ENCODE results near the gene PLXNA4.

PLXNA4 gene

GRCh38 chr7:132121987-132122386 is 454.3 kb downstream of the PLXNA4 start:
- Histone ChIP-seq H3K4me3 (ENCODE audit: low read depth, low read length, poor library complexity, severe bottlenecking) (no peak overlapping the region), H3K27ac (ENCODE audit: low read depth, low read length, poor library complexity, severe bottlenecking) (no peak overlapping the region), H3K36me3 (ENCODE audit: insufficient read depth, low read length) (no peaks in the 10 kb centered on the region), H3F3A (ENCODE audit: insufficient read depth, low read length) (no peaks in the 10 kb centered on the region), H4K20me1 (ENCODE audit: insufficient read depth, low read length) (no peaks in the 10 kb centered on the region), H3K9ac (ENCODE audit: low read length) (no peak overlapping the region), H3K9me3 (ENCODE audit: low read length) (no peaks in the 10 kb centered on the region), H3K4me2 (ENCODE audit: low read length) (no peak overlapping the region), H3K79me2 (ENCODE audit: insufficient read depth, low read length) (no peaks in the 10 kb centered on the region), H3K4me1 (ENCODE audit: insufficient read depth, low read length, severe bottlenecking) (no peaks in the 10 kb centered on the region), H2AFZ (ENCODE audit: low read length) (no peak overlapping the region), H3K27me3 (ENCODE audit: insufficient read depth, low read length) (no peaks in the 10 kb centered on the region), H3K9me2 (ENCODE audit: low read depth, low read length) (no peaks in the 10 kb centered on the region)
- TF ChIP-seq CTCF (IDR thresholded peaks at IDR 0.05; ENCODE audit: low read length), result no peak
- no peak for TF ChIP-seq EZH2 (IDR thresholded peaks at IDR 0.05; ENCODE audit: borderline replicate concordance, low read length)

GRCh38 chr7:132118641-132119040 is 457.6 kb downstream of the PLXNA4 start:
- Histone ChIP-seq H3K4me2 (ENCODE audit: low read length) (no peak overlapping the region), H3K9me3 (ENCODE audit: low read length) (no peaks in the 10 kb centered on the region), H3K4me1 (ENCODE audit: insufficient read depth, low read length, severe bottlenecking) (no peaks in the 10 kb centered on the region), H3K9ac (ENCODE audit: low read length) (no peak overlapping the region), H3K36me3 (ENCODE audit: insufficient read depth, low read length) (no peaks in the 10 kb centered on the region), H3K27ac (ENCODE audit: low read depth, low read length, poor library complexity, severe bottlenecking) (no peak overlapping the region), H3K27me3 (ENCODE audit: insufficient read depth, low read length) (no peaks in the 10 kb centered on the region), H3K9me2 (ENCODE audit: low read depth, low read length) (no peaks in the 10 kb centered on the region), H3K79me2 (ENCODE audit: insufficient read depth, low read length) (no peaks in the 10 kb centered on the region), H4K20me1 (ENCODE audit: insufficient read depth, low read length) (no peaks in the 10 kb centered on the region), H2AFZ (ENCODE audit: low read length) (no peak overlapping the region), H3K4me3 (ENCODE audit: low read depth, low read length, poor library complexity, severe bottlenecking) (no peak overlapping the region), H3F3A (ENCODE audit: insufficient read depth, low read length) (no peaks in the 10 kb centered on the region)
- TF ChIP-seq CTCF (IDR thresholded peaks at IDR 0.05; ENCODE audit: low read length), result no peak
- TF ChIP-seq EZH2 (IDR thresholded peaks at IDR 0.05; ENCODE audit: borderline replicate concordance, low read length), result no peak

- no peak for TF ChIP-seq CTCF (IDR thresholded peaks at IDR 0.05; ENCODE audit: low read length)
- TF ChIP-seq EZH2 (IDR thresholded peaks at IDR 0.05; ENCODE audit: borderline replicate concordance, low read length), result no peak
- H3K9ac ChIP-seq (ENCODE audit: low read length), result no peak overlapping the region
- no peaks in the 10 kb centered on the region for H3K4me1 ChIP-seq (ENCODE audit: insufficient read depth, low read length, severe bottlenecking)
- no peak overlapping the region for H3K4me2 ChIP-seq (ENCODE audit: low read length)
- H3K36me3 ChIP-seq (ENCODE audit: insufficient read depth, low read length), result no peaks in the 10 kb centered on the region
- no peak overlapping the region for H3K4me3 ChIP-seq (ENCODE audit: low read depth, low read length, poor library complexity, severe bottlenecking)
- no peaks in the 10 kb centered on the region for H3K9me3 ChIP-seq (ENCODE audit: low read length)
- no peaks in the 10 kb centered on the region for H3K9me2 ChIP-seq (ENCODE audit: low read depth, low read length)
- H4K20me1 ChIP-seq (ENCODE audit: insufficient read depth, low read length), result no peaks in the 10 kb centered on the region
- no peak overlapping the region for H3K27ac ChIP-seq (ENCODE audit: low read depth, low read length, poor library complexity, severe bottlenecking)
- no peaks in the 10 kb centered on the region for H3F3A ChIP-seq (ENCODE audit: insufficient read depth, low read length)
- H3K27me3 ChIP-seq (ENCODE audit: insufficient read depth, low read length), result no peaks in the 10 kb centered on the region
- no peak overlapping the region for H2AFZ ChIP-seq (ENCODE audit: low read length)
- no peaks in the 10 kb centered on the region for H3K79me2 ChIP-seq (ENCODE audit: insufficient read depth, low read length)
These were observed 458.6 kb downstream of the PLXNA4 start for GRCh38 chr7:132117636-132118035.
